Esophagus (tissue), 2 donors: ENCODE data around the gene PNCK. TPM values are rescaled to one million over a fixed set of nuclear protein-coding genes. Genes with fewer than 3 reads are reported as not detected.

Experiments used
- H3K27ac ChIP-seq, 2 donors: one replicate each; pipeline ENCODE4 v1.5.1; 2013; ENCODE audit warnings: low read depth in 2 of 2, mild to moderate bottlenecking in 2 of 2, inconsistent platforms in 1 of 2, low read length in 1 of 2, moderate library complexity in 1 of 2
- H3K27me3 ChIP-seq, 2 donors: one replicate each; pipeline ENCODE4 v1.6.1; 2013; ENCODE audit warnings: low read length in 2 of 2, control low read depth in 1 of 2, mild to moderate bottlenecking in 1 of 2; ENCODE audit not compliant: insufficient read depth in 2 of 2, control insufficient read depth in 1 of 2
- H3K36me3 ChIP-seq, 2 donors: one replicate each; pipeline ENCODE4 v1.6.1; 2013; ENCODE audit warnings: low read length in 1 of 2; ENCODE audit not compliant: control insufficient read depth in 2 of 2, insufficient read depth in 2 of 2
- H3K4me1 ChIP-seq, 2 donors: one replicate each; pipeline ENCODE4 v1.6.1; 2013; ENCODE audit warnings: low read length in 1 of 2; ENCODE audit not compliant: control insufficient read depth in 2 of 2, insufficient read depth in 2 of 2
- H3K4me3 ChIP-seq, 2 donors: one replicate each; pipeline ENCODE4 v1.5.1; 2013; ENCODE audit warnings: low read length in 2 of 2, mild to moderate bottlenecking in 2 of 2, low read depth in 1 of 2, moderate library complexity in 1 of 2
- H3K9me3 ChIP-seq, 2 donors: one replicate each; pipeline ENCODE4 v1.6.1; 2013; ENCODE audit warnings: mild to moderate bottlenecking in 2 of 2, low read depth in 1 of 2, low read length in 1 of 2, moderate library complexity in 1 of 2; ENCODE audit not compliant: control insufficient read depth in 2 of 2, insufficient read depth in 1 of 2
- WGBS, 2 donors: extraction: QIAGEN DNeasy Blood & Tissue Kit; methylation state at CpG; one replicate each; pipeline ENCODE4 v1.1.7; 2013; 5-methylcytosine and 5-hydroxymethylcytosine counted together
- polyA plus RNA-seq, 2 donors: library from polyadenylated mRNA; stranded (reverse); fragments of 200-250 nt; gene quantifications; one replicate each; pipeline ENCODE4 v1.2.3, GENCODE V29; 2013
- donor health status: healthy with polysubstance abuse.
- donor health status: Bipolar disorder and iron deficiency.

PNCK gene
- polyA plus RNA-seq, 2 donors: 5.0 to 6.4 TPM

DNA sequence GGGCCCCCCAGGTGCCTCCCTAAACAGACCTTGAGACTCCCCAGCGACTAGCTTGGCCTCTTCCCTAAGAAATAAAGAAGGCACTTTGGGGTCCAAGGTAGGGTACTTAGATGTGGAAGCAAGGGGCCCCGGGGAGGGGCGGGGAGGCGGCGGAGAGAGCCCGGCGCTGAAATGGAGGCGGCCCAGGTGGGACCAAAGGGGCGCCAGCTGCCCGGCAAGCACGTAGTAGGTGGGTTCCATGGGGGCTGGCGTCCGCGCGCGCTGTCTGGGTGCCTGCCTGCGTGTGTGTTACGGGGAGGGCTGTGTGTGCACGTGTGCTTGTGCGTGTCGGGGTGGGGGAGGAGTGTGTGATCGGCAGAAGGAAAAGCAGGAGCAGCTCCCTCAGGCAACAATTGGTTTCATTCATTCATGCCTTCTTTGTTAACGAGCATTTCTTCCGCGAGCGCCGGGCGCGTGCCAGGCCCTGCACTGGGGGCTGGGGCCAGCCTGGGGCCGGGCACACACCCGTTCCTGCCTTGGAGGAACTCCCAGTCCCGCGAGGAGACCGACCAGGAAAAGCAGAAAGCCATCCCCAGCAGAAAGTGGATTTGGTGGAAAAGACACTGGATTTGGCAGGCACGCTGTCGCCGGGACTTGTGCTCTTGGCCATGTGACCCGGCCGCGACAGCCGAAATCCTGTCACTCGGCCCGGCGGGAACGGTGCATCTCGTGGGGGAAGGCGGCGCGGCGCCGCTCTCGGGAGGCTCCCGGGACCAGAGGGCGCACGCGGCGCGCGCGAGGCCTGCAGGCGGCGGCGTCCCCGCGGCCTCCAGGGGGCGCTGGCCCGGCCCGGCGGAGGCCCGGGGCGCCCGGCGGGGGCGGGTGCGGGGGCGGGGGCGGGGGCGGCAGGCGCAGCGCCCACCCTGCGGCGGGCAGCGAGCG lies 29.9 kb downstream of the PNCK start:
- no peak overlapping the region for H3K4me3 ChIP-seq
- peaks cover 0 to 2% of the 10 kb centered on the region in 2 donors for H3K4me1 ChIP-seq

DNA sequence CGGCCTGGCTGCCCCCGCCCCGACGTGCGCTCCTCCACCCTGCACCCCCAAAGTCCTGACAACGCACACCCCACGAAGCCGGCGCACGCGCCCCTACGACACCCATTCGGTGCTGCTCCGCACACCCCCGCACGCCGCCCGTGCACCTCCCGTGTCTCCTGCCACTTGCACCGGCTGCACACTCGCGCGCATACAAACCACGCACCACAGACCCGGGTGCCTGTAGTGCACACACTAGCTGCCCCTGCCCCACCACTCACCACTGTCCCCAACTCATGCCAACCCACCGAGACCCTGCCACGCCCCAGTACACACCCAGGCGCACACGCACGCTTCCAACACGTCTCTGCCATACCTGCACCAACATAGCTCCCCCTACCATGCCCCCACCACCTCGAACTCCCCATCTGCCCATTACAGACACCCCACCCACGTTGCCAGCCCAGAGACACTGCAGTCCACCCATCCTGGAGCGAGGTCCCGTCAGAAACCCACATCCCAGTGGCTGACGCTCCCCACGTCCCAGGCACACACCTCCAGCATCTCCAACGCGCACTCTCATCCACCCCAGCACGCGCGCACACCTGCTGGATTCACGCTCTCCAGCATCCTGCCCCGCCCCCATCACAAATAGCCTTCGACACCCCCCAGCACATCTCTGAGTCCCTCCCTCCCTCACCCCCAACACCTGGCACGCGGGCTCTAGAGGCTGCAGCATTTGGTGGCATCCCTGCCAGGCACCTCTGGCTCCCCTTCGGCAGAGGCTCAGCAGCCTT lies 30.8 kb downstream of the PNCK start:
- H3K27ac ChIP-seq: no peak overlapping the region
- no peak overlapping the region for H3K4me3 ChIP-seq
- 2 to 29% methylated on average over 42 to 48 of the region's 48 CpGs for whole genome bisulfite sequencing, 2 donors
- peaks cover 0 to 19% of the 10 kb centered on the region in 2 donors for H3K27me3 ChIP-seq
- H3K4me1 ChIP-seq: peaks cover 0 to 2% of the 10 kb centered on the region in 2 donors
- no peaks in the 10 kb centered on the region for H3K9me3 ChIP-seq
- H3K36me3 ChIP-seq: no peaks in the 10 kb centered on the region

More for the DNA sequence above, 29.9 kb downstream of the PNCK start:
- H3K36me3 ChIP-seq: no peaks in the 10 kb centered on the region
- peaks cover 0 to 19% of the 10 kb centered on the region in 2 donors for H3K27me3 ChIP-seq
- H3K27ac ChIP-seq: no peak overlapping the region
- 1 to 28% methylated on average over 50 to 84 of the region's 84 CpGs for WGBS, 2 donors
- no peaks in the 10 kb centered on the region for H3K9me3 ChIP-seq

DNA sequence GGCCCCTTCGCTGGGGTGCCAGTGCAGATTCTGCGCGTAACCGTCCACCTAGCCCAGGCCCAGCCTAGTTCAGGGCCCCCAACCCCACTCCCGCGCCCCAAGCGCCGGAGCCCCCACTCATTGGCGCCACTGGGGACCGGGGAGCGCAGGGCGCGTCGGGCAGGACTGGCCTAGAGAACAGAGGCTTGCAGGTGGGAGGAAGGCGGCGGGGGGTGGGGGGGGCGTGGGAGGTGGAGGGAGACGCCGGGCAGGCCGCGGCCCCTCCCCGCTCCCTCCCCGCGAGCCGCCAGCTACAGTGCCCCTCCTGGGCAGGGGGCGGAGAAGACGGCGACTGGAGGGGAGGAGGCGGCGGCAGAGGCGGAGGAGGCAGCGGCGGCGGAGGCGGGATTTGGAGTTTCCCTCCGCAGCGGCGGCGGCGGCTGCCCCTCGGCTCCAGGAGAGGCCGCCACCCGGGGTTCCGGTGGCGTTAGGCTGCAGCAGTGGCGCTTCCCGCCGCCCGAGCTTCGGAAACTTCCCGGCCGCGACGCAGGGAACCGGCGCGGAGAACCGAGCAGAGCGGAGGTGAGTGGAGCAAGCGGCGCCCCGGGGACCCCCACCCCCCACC lies 31.5 kb downstream of the PNCK start:
- Histone ChIP-seq H3K36me3 (no peaks in the 10 kb centered on the region), H3K4me3 (no peak overlapping the region), H3K27me3 (peaks cover 0 to 14% of the 10 kb centered on the region in 2 donors), H3K27ac (no peak overlapping the region), H3K4me1 (peaks cover 0 to 2% of the 10 kb centered on the region in 2 donors), H3K9me3 (no peaks in the 10 kb centered on the region)
- 1 to 23% methylated on average over 35 to 59 of the region's 62 CpGs for WGBS, 2 donors

DNA sequence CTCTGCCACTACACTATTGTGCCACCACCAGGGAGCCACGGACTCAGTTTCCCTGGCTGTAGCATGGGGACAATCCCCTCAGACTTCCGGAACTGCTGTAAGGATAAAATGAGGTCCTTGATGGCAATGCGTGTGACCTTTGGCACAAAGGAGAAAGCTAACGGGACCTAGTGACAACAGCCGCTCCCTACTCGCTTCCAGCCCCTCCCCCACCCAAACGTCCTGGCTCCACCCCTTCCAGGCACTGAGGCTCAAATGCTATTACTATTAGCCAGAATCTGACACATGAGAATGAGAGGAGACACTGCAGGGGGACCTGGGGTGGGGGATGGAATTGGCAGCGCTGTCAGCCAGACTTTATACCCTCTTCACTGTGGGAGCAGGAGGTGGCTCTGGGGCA lies 32.0 kb downstream of the PNCK start:
- Histone ChIP-seq H3K4me3 (no peak overlapping the region), H3K4me1 (peaks cover 0 to 2% of the 10 kb centered on the region in 2 donors), H3K27me3 (peaks cover 0 to 14% of the 10 kb centered on the region in 2 donors), H3K27ac (no peak overlapping the region), H3K9me3 (no peaks in the 10 kb centered on the region), H3K36me3 (no peaks in the 10 kb centered on the region)
- WGBS, 2 donors: 11 to 36% methylated on average over 8 of the region's 8 CpGs

DNA sequence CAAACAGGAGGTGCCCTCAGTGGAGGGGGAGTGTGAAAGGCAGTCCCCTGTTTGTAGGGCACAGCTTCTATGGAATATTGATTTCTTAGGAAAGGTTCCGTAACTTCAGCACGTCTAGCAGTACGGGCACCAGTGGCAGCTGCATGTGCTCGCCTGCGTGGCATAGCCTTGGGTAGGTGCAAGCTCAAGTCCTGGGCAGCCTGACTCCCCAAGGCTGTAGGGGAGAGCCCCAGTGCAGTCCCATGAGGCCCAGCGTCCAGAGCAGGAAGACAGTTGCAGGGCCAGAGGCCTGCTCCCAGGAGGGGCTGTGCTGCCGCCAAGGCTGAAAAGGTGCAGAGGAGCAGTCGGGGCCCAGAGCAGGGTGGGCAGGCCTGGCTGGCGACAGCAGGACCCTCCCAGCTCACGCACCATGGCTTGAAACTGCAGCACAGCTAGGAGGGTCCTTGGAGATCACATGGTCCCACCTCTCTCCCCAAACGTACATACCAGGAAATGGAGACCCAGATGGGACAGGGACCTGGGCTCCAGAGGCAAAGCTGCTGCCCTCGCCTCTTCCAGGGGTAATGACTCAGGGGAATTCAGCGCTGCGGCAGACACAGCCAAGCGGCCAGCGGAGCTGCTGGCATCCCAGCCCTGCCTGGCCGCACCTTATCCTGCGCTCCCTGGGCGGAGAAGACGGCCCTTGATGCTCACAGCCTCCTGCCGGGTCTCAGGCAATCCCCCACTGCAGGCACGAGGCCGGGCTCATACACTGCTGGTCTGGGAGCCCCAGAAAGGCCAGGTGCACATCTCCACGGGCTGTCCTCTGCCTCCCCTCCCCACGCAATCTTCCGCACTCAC lies 32.7 kb downstream of the PNCK start:
- Histone ChIP-seq H3K4me1 (peaks cover 0 to under 1% of the 10 kb centered on the region in 2 donors), H3K36me3 (no peaks in the 10 kb centered on the region), H3K27me3 (peaks cover 0 to 14% of the 10 kb centered on the region in 2 donors), H3K4me3 (no peak overlapping the region), H3K27ac (no peak overlapping the region), H3K9me3 (no peaks in the 10 kb centered on the region)
- 52 to 62% methylated on average over 26 of the region's 26 CpGs for WGBS, 2 donors

DNA sequence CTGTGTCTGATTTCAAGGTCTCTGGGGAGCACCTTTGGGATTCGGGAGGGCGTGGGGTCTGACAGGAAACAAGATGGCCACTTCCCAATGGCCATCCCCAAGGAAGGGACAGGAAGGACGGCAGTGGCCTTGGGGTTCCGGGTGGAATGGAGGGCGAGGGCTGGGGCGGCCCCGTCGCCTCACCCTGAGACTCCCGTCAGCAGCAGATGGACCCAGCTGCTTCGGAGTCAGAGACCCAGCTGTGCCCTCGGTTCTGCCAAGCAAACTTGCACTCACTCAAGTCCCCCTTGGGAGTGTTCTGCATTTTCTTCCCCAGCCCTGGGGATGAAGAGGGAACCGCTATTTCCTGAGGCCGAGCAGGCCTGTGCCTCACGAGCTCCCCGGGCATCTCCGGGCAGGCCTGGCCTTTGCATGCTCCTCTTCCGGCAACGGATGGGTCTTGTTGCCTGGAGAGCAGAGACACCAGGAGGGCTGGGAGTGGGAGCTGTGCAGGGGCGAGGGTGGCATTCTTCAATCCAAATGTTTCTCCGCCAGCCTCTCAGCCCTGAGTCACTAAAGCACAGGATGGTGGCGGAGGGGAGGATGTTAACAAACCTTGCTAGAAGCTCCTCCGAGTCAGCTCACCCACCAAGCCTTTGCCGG lies 33.4 kb downstream of the PNCK start:
- H3K4me1 ChIP-seq: no peaks in the 10 kb centered on the region
- no peaks in the 10 kb centered on the region for H3K36me3 ChIP-seq
- H3K27me3 ChIP-seq: peaks cover 0 to 14% of the 10 kb centered on the region in 2 donors
- no peak overlapping the region for H3K27ac ChIP-seq
- 80 to 82% methylated on average over 23 of the region's 23 CpGs for WGBS, 2 donors
- no peak overlapping the region for H3K4me3 ChIP-seq
- no peaks in the 10 kb centered on the region for H3K9me3 ChIP-seq

DNA sequence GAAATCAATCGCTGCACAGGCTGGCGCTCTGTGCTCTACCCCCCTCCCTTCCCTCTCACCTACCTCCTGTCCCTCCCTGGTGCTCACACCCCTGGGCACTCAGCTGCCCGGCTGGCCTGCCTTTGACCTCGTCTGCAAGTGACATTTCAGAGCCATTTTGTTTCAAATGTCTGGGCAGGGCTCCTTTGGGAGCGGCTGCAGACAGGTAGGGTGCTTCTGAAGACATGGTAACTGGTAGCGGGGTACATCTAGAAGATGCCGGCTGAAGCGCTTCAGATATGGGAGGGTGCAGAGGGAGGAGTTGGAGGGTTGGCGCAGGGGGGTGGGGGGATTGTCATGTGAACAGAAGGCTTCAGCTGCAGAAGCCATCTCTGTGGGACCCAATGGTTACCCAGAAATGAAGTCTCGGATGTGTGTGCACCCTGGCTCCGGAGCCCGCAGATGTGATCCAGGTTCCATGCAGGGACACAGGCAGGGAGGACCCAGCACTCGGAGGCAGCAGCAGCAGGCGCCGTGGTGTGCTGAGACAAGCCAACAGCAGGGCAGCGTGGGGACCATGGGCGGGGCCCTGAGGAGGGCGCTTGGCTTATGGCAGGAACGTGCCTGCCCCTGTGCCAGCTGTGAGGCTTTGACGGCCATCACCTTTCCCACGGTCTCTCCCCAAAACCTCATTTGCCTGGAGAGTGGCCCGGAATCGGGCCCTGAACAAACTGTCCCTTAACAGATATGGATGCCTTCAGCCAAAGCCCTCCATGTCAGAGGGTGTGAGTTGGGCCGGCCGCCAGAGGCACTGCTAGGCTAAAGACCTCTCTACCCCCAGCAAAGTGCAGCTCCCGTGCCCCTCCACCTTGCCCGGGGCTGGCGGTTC lies 34.2 kb downstream of the PNCK start:
- Histone ChIP-seq H3K4me3 (no peak overlapping the region), H3K9me3 (no peaks in the 10 kb centered on the region), H3K4me1 (no peaks in the 10 kb centered on the region), H3K27ac (no peak overlapping the region), H3K36me3 (no peaks in the 10 kb centered on the region), H3K27me3 (peaks cover 0 to 10% of the 10 kb centered on the region in 2 donors)
- WGBS, 2 donors: 64 to 69% methylated on average over 26 to 28 of the region's 28 CpGs
